GM23338 (cell line): ENCODE measurements around the gene MAP2K6. TPM values are rescaled to one million over a fixed set of nuclear protein-coding genes. Genes with fewer than 3 reads are reported as not detected.

Experiments
- ATAC-seq: fragments of 200-7000 bp; cut with Tn5 transposase; 3 replicates; pipeline ENCODE4 v1.9.1; 2020
- DNase-seq: peaks from one replicate; pipeline ENCODE4 v3.0.0-alpha.2; 2015; ENCODE audit warnings: low spot score
- H2AFZ ChIP-seq: fragments of 200-600 bp; sonication (generic); 2 replicates; pipeline ENCODE4 v1.8.0; 2016; ENCODE audit warnings: antibody characterized with exemption, mild to moderate bottlenecking, moderate library complexity
- H3F3A ChIP-seq: fragments of 200-600 bp; sonication (generic); replicated peaks from 2 replicates; pipeline ENCODE4 v1.8.0; 2017; ENCODE audit warnings: antibody characterized with exemption, mixed run types, low read depth
- H3K27ac ChIP-seq: fragments of 200-600 bp; sonication (generic); 2 replicates; pipeline ENCODE4 v1.6.1; 2016; ENCODE audit warnings: low read depth
- H3K27me3 ChIP-seq: fragments of 200-600 bp; sonication (generic); 2 replicates; pipeline ENCODE4 v1.8.0; 2016; ENCODE audit warnings: mild to moderate bottlenecking, mixed run types, moderate library complexity; ENCODE audit not compliant: insufficient read depth
- H3K36me3 ChIP-seq: fragments of 200-600 bp; sonication (generic); 2 replicates; pipeline ENCODE4 v1.8.0; 2016; ENCODE audit warnings: mild to moderate bottlenecking; ENCODE audit not compliant: insufficient read depth
- H3K4me1 ChIP-seq: fragments of 200-600 bp; sonication (generic); 2 replicates; pipeline ENCODE4 v1.8.0; 2016; ENCODE audit warnings: mild to moderate bottlenecking, moderate library complexity; ENCODE audit not compliant: insufficient read depth
- H3K4me2 ChIP-seq: fragments of 200-600 bp; sonication (generic); 2 replicates; pipeline ENCODE4 v1.7.1; 2017; ENCODE audit warnings: mixed run types
- H3K4me3 ChIP-seq: fragments of 200-600 bp; sonication (generic); 2 replicates; pipeline ENCODE4 v1.6.1; 2016; ENCODE audit warnings: mixed run types
- H3K79me2 ChIP-seq: fragments of 200-600 bp; sonication (generic); replicated peaks from 2 replicates; pipeline ENCODE4 v1.8.0; 2017; ENCODE audit warnings: mild to moderate bottlenecking; ENCODE audit not compliant: insufficient read depth
- H3K9me2 ChIP-seq: fragments of 200-600 bp; sonication (generic); 2 replicates; pipeline ENCODE4 v1.8.0; 2017; ENCODE audit not compliant: insufficient read depth
- H4K20me1 ChIP-seq: fragments of 200-600 bp; sonication (generic); replicated peaks from 2 replicates; pipeline ENCODE4 v1.8.0; 2017; ENCODE audit warnings: mild to moderate bottlenecking; ENCODE audit not compliant: insufficient read depth
- H3K27ac Mint-ChIP-seq: 2 replicates; pipeline ENCODE4 v1.8.0; 2020; ENCODE audit warnings: inconsistent platforms, mild to moderate bottlenecking, moderate library complexity, mixed read lengths
- H3K27me3 Mint-ChIP-seq: 3 replicates; pipeline ENCODE4 v1.8.0; 2022; ENCODE audit warnings: low read depth, mild to moderate bottlenecking, moderate library complexity, mixed read lengths, inconsistent platforms; ENCODE audit not compliant: insufficient read depth, poor library complexity
- H3K36me3 Mint-ChIP-seq: 3 replicates; pipeline ENCODE4 v1.8.0; 2021; ENCODE audit warnings: low read depth, mild to moderate bottlenecking, inconsistent platforms, moderate library complexity, mixed read lengths
- H3K4me1 Mint-ChIP-seq: 3 replicates; pipeline ENCODE4 v1.8.0; 2020; ENCODE audit warnings: mild to moderate bottlenecking, inconsistent platforms, mixed read lengths
- H3K4me3 Mint-ChIP-seq: 3 replicates; pipeline ENCODE4 v1.8.0; 2021; ENCODE audit warnings: moderate library complexity, mild to moderate bottlenecking, inconsistent platforms, mixed read lengths
- H3K9me3 Mint-ChIP-seq: 3 replicates; pipeline ENCODE4 v1.8.0; 2020; ENCODE audit warnings: moderate library complexity, mild to moderate bottlenecking, inconsistent platforms, mixed read lengths
- CREB1 ChIP-seq: fragments of 250-450 bp; sonication (Bioruptor Pico); IDR thresholded peaks from 2 replicates; pipeline ENCODE4 v1.5.0; 2020; ENCODE audit warnings: low read depth, mild to moderate bottlenecking, moderate library complexity
- CTCF ChIP-seq, 2 experiments: fragments of 200-600 bp in 1 of 2; sonication (generic) in 1 of 2; conservative IDR thresholded peaks; 2 replicates each; pipeline versions ENCODE4 v1.5.1 to v1.6.1; 2016 to 2017; ENCODE audit warnings: antibody characterized with exemption in 2 of 2, low read depth in 2 of 2, mild to moderate bottlenecking in 2 of 2, moderate library complexity in 1 of 2
- ETS1 ChIP-seq: IDR thresholded peaks from 2 replicates; pipeline ENCODE4 v1.6.1; 2016; ENCODE audit warnings: antibody characterized with exemption
- EZH2 ChIP-seq: fragments of 200-600 bp; sonication (generic); IDR thresholded peaks from one replicate; pipeline ENCODE4 v1.8.0; 2017; ENCODE audit warnings: antibody characterized with exemption, mild to moderate bottlenecking, low read depth; ENCODE audit not compliant: unreplicated experiment
- EZH2phosphoT487 ChIP-seq: fragments of 200-600 bp; sonication (generic); IDR thresholded peaks from one replicate; pipeline ENCODE4 v1.8.1; 2018; ENCODE audit warnings: antibody characterized with exemption; ENCODE audit not compliant: unreplicated experiment
- JUNB ChIP-seq: IDR thresholded peaks from one replicate; pipeline ENCODE4 v1.6.1; 2016; ENCODE audit warnings: antibody characterized with exemption; ENCODE audit not compliant: unreplicated experiment
- NANOG ChIP-seq: IDR thresholded peaks from 2 replicates; pipeline ENCODE4 v1.6.1; 2016; ENCODE audit warnings: antibody characterized with exemption, borderline replicate concordance
- POLR2AphosphoS5 ChIP-seq: IDR thresholded peaks from 2 replicates; pipeline ENCODE4 v1.6.1; 2016; ENCODE audit warnings: antibody characterized with exemption, low read depth
- REST ChIP-seq: IDR thresholded peaks from one replicate; pipeline ENCODE4 v1.6.1; 2018; ENCODE audit warnings: antibody characterized with exemption; ENCODE audit not compliant: unreplicated experiment
- STAT1 ChIP-seq: IDR thresholded peaks from one replicate; pipeline ENCODE4 v1.6.1; 2016; ENCODE audit warnings: antibody characterized with exemption; ENCODE audit not compliant: unreplicated experiment
- ZNF114 ChIP-seq: fragments of 250-450 bp; sonication (Bioruptor Pico); IDR thresholded peaks from 2 replicates; pipeline ENCODE4 v1.5.0; 2020; ENCODE audit warnings: mild to moderate bottlenecking, moderate library complexity
- ZNF331 ChIP-seq: fragments of 250-450 bp; sonication (Bioruptor Pico); IDR thresholded peaks from 2 replicates; pipeline ENCODE4 v1.5.0; 2020; ENCODE audit warnings: low read depth, mild to moderate bottlenecking, moderate library complexity
- ZNF462 ChIP-seq: fragments of 250-450 bp; sonication (Bioruptor Pico); IDR thresholded peaks from 2 replicates; pipeline ENCODE4 v1.5.0; 2020; ENCODE audit warnings: mild to moderate bottlenecking, moderate library complexity
- polyA plus RNA-seq: library from polyadenylated mRNA; unstranded; fragments of >200 nt; fragmentation: Nextera tagmentation; extraction: Ambion mirVana; gene quantifications from 2 replicates; pipeline ENCODE4 v1.2.1, GENCODE V29; 2016
- total RNA-seq: library from RNA; depleted of rRNA; stranded (reverse); fragments of >200 nt; shearing (Covaris generic); gene quantifications from 2 replicates; pipeline ENCODE4 v1.2.3, GENCODE V29; 2014

Gene MAP2K6
- total and polyA plus RNA-seq, 2 experiments from 2014 or later, result 26.3 to 31.1 TPM

GRCh38 chr17:69579961-69580677 lies 165.6 kb downstream of the MAP2K6 start:
- H3K79me2 ChIP-seq, result no peaks in the 10 kb centered on the region
- H2AFZ ChIP-seq, result no peak overlapping the region
- H3K4me3 Mint-ChIP-seq, result no peak overlapping the region
- H4K20me1 ChIP-seq, result no peaks in the 10 kb centered on the region
- H3K27me3 Mint-ChIP-seq, result no peaks in the 10 kb centered on the region
- H3K4me3 ChIP-seq, result no peak overlapping the region
- no peak overlapping the region for H3K27ac Mint-ChIP-seq
- TF ChIP-seq NANOG (no peak), EZH2 (no peak), CREB1 (CRISPR knock-in tag) (no peak), EZH2phosphoT487 (no peak), ZNF114 (CRISPR knock-in tag) (no peak), ZNF331 (CRISPR knock-in tag) (no peak), CTCF (conservative IDR thresholded peaks at IDR 0.05; ENCODE audit: low read depth in 2 of 2) (no peak), REST (no peak), JUNB (no peak), POLR2AphosphoS5 (no peak), STAT1 (no peak), ZNF462 (CRISPR knock-in tag) (no peak), ETS1 (no peak)
- DNase-seq, result no peak
- no peaks in the 10 kb centered on the region for H3F3A ChIP-seq
- H3K9me2 ChIP-seq, result peaks cover 5% of the 10 kb centered on the region; the same call in 1 of the 2 replicates
- no peaks in the 10 kb centered on the region for H3K27me3 ChIP-seq
- ATAC-seq, result no peak
- no peak overlapping the region for H3K4me2 ChIP-seq
- no peak overlapping the region for H3K27ac ChIP-seq
- H3K4me1 Mint-ChIP-seq, result peaks cover 5% of the 10 kb centered on the region
- H3K4me1 ChIP-seq, result 0 out of 2 replicates have a peak, but pooled peaks cover 6% of the 10 kb centered on the region
- no peaks in the 10 kb centered on the region for H3K36me3 ChIP-seq
- no peaks in the 10 kb centered on the region for H3K36me3 Mint-ChIP-seq
- H3K9me3 Mint-ChIP-seq, result no peaks in the 10 kb centered on the region
